H9 (cell line): ENCODE measurements around the gene SDK2. TPM values are rescaled to one million over a fixed set of nuclear protein-coding genes. Genes with fewer than 3 reads are reported as not detected.

Experiments
- DNase-seq: peaks from one replicate; pipeline ENCODE4 v3.0.0-alpha.2; 2017
- H2AFZ ChIP-seq: one replicate; pipeline ENCODE4 v1.6.1; 2013; ENCODE audit warnings: mild to moderate bottlenecking, low read length, control low read depth, moderate library complexity
- H2AK5ac ChIP-seq: 2 replicates; pipeline ENCODE4 v1.6.1; 2013; ENCODE audit warnings: low read length, control low read depth, mixed read lengths; ENCODE audit not compliant: insufficient read length
- H2BK120ac ChIP-seq: one replicate; pipeline ENCODE4 v1.6.1; 2013; ENCODE audit warnings: low read depth, mild to moderate bottlenecking, low read length, control low read depth, inconsistent platforms; ENCODE audit not compliant: poor library complexity, severe bottlenecking
- H2BK12ac ChIP-seq: 2 replicates; pipeline ENCODE4 v1.6.1; 2013; ENCODE audit warnings: low read length, control low read depth, mixed read lengths, low read depth; ENCODE audit not compliant: insufficient read length
- H2BK15ac ChIP-seq: 2 replicates; pipeline ENCODE4 v1.6.1; 2013; ENCODE audit warnings: low read depth, low read length, control low read depth
- H2BK20ac ChIP-seq: one replicate; pipeline ENCODE4 v1.6.1; 2013; ENCODE audit warnings: low read depth, mild to moderate bottlenecking, low read length, control low read depth, inconsistent platforms; ENCODE audit not compliant: poor library complexity, severe bottlenecking
- H2BK5ac ChIP-seq: 2 replicates; pipeline ENCODE4 v1.6.1; 2013; ENCODE audit warnings: low read length, control low read depth, mixed read lengths; ENCODE audit not compliant: insufficient read length
- H3K14ac ChIP-seq: 2 replicates; pipeline ENCODE4 v1.6.1; 2013; ENCODE audit warnings: low read length, control low read depth; ENCODE audit not compliant: insufficient read depth
- H3K18ac ChIP-seq: 2 replicates; pipeline ENCODE4 v1.6.1; 2013; ENCODE audit warnings: low read depth, mild to moderate bottlenecking, mixed read lengths, low read length, control low read depth; ENCODE audit not compliant: insufficient read length
- H3K23ac ChIP-seq: 2 replicates; pipeline ENCODE4 v1.6.1; 2013; ENCODE audit warnings: low read length, control low read depth, mixed read lengths, low read depth; ENCODE audit not compliant: insufficient read length
- H3K23me2 ChIP-seq: 2 replicates; pipeline ENCODE4 v1.6.1; 2013; ENCODE audit warnings: low read depth, mild to moderate bottlenecking, mixed read lengths, low read length, control low read depth; ENCODE audit not compliant: insufficient read length, poor library complexity, severe bottlenecking
- H3K27ac ChIP-seq: 2 replicates; pipeline ENCODE4 v1.5.1; 2013; ENCODE audit warnings: low read length, control low read depth, mixed read lengths, low read depth; ENCODE audit not compliant: insufficient read length
- H3K27me3 ChIP-seq: 2 replicates; pipeline ENCODE4 v1.6.1; 2013; ENCODE audit warnings: low read length, control low read depth, inconsistent platforms; ENCODE audit not compliant: insufficient read depth
- H3K4ac ChIP-seq: 2 replicates; pipeline ENCODE4 v1.6.1; 2013; ENCODE audit warnings: low read depth, mild to moderate bottlenecking, control low read depth, inconsistent platforms, low read length, moderate library complexity
- H3K4me1 ChIP-seq: 2 replicates; pipeline ENCODE4 v1.6.1; 2013; ENCODE audit warnings: low read length, control low read depth, inconsistent platforms; ENCODE audit not compliant: insufficient read depth
- H3K4me2 ChIP-seq: 2 replicates; pipeline ENCODE4 v1.6.1; 2013; ENCODE audit warnings: low read length, control low read depth, mixed read lengths; ENCODE audit not compliant: insufficient read length, insufficient read depth
- H3K56ac ChIP-seq: 2 replicates; pipeline ENCODE4 v1.6.1; 2013; ENCODE audit warnings: low read depth, mild to moderate bottlenecking, mixed read lengths, low read length, control low read depth; ENCODE audit not compliant: insufficient read length
- H3K79me1 ChIP-seq: 2 replicates; pipeline ENCODE4 v1.6.1; 2013; ENCODE audit warnings: low read depth, mild to moderate bottlenecking, moderate library complexity, low read length, control low read depth, inconsistent platforms; ENCODE audit not compliant: insufficient read depth, poor library complexity, severe bottlenecking
- H3K79me2 ChIP-seq: 2 replicates; pipeline ENCODE4 v1.6.1; 2013; ENCODE audit warnings: low read length, control low read depth, inconsistent platforms; ENCODE audit not compliant: insufficient read depth
- H3K9ac ChIP-seq: 2 replicates; pipeline ENCODE4 v1.6.1; 2013; ENCODE audit warnings: low read length, control low read depth, mixed read lengths; ENCODE audit not compliant: insufficient read length; ENCODE audit errors: extremely low read depth
- H3K9me3 ChIP-seq: one replicate; pipeline ENCODE4 v1.6.1; 2013; ENCODE audit warnings: low read depth, low read length, inconsistent platforms; ENCODE audit not compliant: control insufficient read depth
- H3T11ph ChIP-seq: one replicate; pipeline ENCODE4 v1.6.1; 2013; ENCODE audit warnings: mild to moderate bottlenecking, low read length, control low read depth, inconsistent platforms
- H4K20me1 ChIP-seq: one replicate; pipeline ENCODE4 v1.6.1; 2013; ENCODE audit not compliant: control insufficient read depth, insufficient read length, insufficient read depth
- H4K5ac ChIP-seq: 2 replicates; pipeline ENCODE4 v1.6.1; 2013; ENCODE audit warnings: low read depth, mild to moderate bottlenecking, mixed read lengths, low read length, control low read depth; ENCODE audit not compliant: insufficient read length
- H4K8ac ChIP-seq: replicated peaks from 2 replicates; pipeline ENCODE4 v1.6.1; 2013; ENCODE audit warnings: low read length, control low read depth, mixed read lengths, low read depth; ENCODE audit not compliant: insufficient read length
- H4K91ac ChIP-seq: 2 replicates; pipeline ENCODE4 v1.6.1; 2013; ENCODE audit warnings: low read depth, mild to moderate bottlenecking, moderate library complexity, mixed read lengths, low read length, control low read depth; ENCODE audit not compliant: insufficient read length
- H3K27ac Mint-ChIP-seq, 3 experiments: 2 replicates in 2 of 3; 3 replicates in 1 of 3; pipeline ENCODE4 v1.8.0; 2020 to 2021; ENCODE audit warnings: mixed read lengths in 3 of 3, mild to moderate bottlenecking in 1 of 3, moderate library complexity in 1 of 3
- H3K27me3 Mint-ChIP-seq: 2 replicates; pipeline ENCODE4 v1.8.0; 2021; ENCODE audit warnings: low read depth, mild to moderate bottlenecking, moderate library complexity, mixed read lengths
- H3K36me3 Mint-ChIP-seq, 3 experiments: 2 replicates in 2 of 3; 3 replicates in 1 of 3; pipeline ENCODE4 v1.8.0; 2020 to 2021; ENCODE audit warnings: low read depth in 3 of 3, mixed read lengths in 3 of 3; ENCODE audit not compliant: insufficient read depth in 1 of 3
- H3K4me1 Mint-ChIP-seq, 2 experiments: 2 replicates each; pipeline ENCODE4 v1.8.0; 2020; ENCODE audit warnings: mixed read lengths in 2 of 2
- H3K4me3 Mint-ChIP-seq, 2 experiments: 2 replicates in 1 of 2; 3 replicates in 1 of 2; pipeline ENCODE4 v1.8.0; 2020 to 2021; ENCODE audit warnings: mild to moderate bottlenecking in 2 of 2, mixed read lengths in 2 of 2, moderate library complexity in 1 of 2
- H3K9me3 Mint-ChIP-seq, 2 experiments: 2 replicates in 1 of 2; 3 replicates in 1 of 2; pipeline ENCODE4 v1.8.0; 2020; ENCODE audit warnings: mild to moderate bottlenecking in 2 of 2, mixed read lengths in 2 of 2, moderate library complexity in 1 of 2
- CTCF ChIP-seq: fragments of 200-600 bp; sonication (generic); conservative IDR thresholded peaks from 3 replicates; pipeline ENCODE4 v1.8.0; 2021; ENCODE audit warnings: antibody characterized with exemption, mild to moderate bottlenecking
- WGBS: extraction: QIAGEN DNeasy Blood & Tissue Kit; methylation state at CpG from one replicate; pipeline ENCODE4 v1.1.7; 2013; ENCODE audit warnings: missing lambda C conversion rate, low lambda C conversion rate, mixed read lengths; ENCODE audit not compliant: insufficient read length; ENCODE audit errors: extremely low coverage; 5-methylcytosine and 5-hydroxymethylcytosine counted together
- total RNA-seq: library from RNA; stranded (reverse); gene quantifications from 2 replicates; pipeline ENCODE4 v1.2.1, GENCODE V29; 2021

The SDK2 gene
- total RNA-seq, 1 experiment from 2014 or later, result 9.1 TPM

DNA sequence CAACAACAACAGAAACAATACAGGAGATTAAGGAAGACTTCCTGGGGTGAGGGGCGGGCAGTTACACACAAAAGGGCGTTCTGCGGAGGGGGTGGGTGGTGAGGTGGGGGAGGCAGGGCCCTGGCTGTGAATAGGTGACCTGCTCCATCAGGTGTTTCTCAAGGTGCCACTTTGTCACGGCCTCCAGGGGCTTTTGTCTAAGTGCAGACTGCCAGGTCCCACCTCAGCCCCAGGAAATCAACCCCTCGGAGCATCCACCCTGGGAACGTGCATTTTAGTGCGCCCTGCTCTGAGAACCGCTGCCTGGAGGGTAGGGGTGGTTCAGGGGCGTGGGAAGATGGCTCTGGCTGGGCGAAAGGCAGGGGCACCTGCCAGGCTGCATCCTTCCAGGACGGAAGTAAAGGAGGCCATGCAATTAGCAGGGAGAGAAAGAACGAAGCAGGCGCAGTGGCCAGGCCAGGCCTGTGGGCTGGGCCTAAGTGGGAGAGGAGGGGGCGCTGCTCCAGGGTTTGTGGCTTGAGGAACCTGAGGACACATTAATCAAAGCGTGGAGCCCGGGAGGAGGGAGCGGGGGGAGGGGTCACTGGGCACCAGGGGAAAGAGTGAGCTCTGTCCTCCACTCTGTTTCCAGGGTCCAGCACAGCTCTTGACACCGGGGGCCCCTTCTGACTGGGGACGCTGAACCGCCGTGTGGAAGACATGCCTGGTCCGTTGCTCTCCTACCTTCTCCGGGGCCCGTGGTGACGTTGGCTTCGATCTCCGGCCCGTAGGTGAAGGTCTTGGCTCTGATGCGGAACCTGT lies 283.1 kb downstream of the SDK2 start:
- H2BK12ac ChIP-seq, result no peak overlapping the region
- H3K23ac ChIP-seq, result no peak overlapping the region
- no peak overlapping the region for H2AK5ac ChIP-seq
- H2BK5ac ChIP-seq, result no peak overlapping the region
- H3K79me1 ChIP-seq, result no peaks in the 10 kb centered on the region
- H4K91ac ChIP-seq, result no peak overlapping the region
- WGBS, result no CpG with 5 or more reads among the region's 29 CpGs
- no peak overlapping the region for H3K27ac ChIP-seq
- TF ChIP-seq CTCF, result 0 out of 3 replicates have a peak, but pooled peaks have one; percentile 11
- no peaks in the 10 kb centered on the region for H3K9me3 ChIP-seq
- H4K8ac ChIP-seq, result no peak overlapping the region
- Mint-ChIP-seq H3K4me1 (peaks cover 64 to 75% of the 10 kb centered on the region in 2 experiments), H3K4me3 (peak overlapping the region; percentile 42 to 56; a peak in 4 of 5 replicates), H3K36me3 (peaks cover 0 to 9% (median 0%) of the 10 kb centered on the region in 3 experiments; a peak in 2 of 7 replicates), H3K9me3 (no peaks in the 10 kb centered on the region), H3K27me3 (peaks cover 3% of the 10 kb centered on the region), H3K27ac (peak overlapping the region; percentile 95 to 97 (median 96))
- H3K18ac ChIP-seq, result peak overlapping the region; percentile 74
- H3K23me2 ChIP-seq, result peaks cover 6% of the 10 kb centered on the region
- H3K4me1 ChIP-seq, result peaks cover 10% of the 10 kb centered on the region; the same call in 1 of the 2 replicates
- no peak overlapping the region for H3K9ac ChIP-seq
- H2BK20ac ChIP-seq, result no peak overlapping the region
- no peak overlapping the region for H2BK120ac ChIP-seq
- H3K4me2 ChIP-seq, result peak overlapping the region; percentile 28
- H4K20me1 ChIP-seq, result no peaks in the 10 kb centered on the region
- H3K56ac ChIP-seq, result no peak overlapping the region
- no peaks in the 10 kb centered on the region for H3K79me2 ChIP-seq
- H4K5ac ChIP-seq, result no peak overlapping the region
- DNase-seq, result peak; percentile 86
- H2AFZ ChIP-seq, result no peak overlapping the region
- no peak overlapping the region for H3T11ph ChIP-seq
- no peaks in the 10 kb centered on the region for H3K27me3 ChIP-seq
- H3K14ac ChIP-seq, result peak overlapping the region; percentile 64; the same call in 1 of the 2 replicates
- H2BK15ac ChIP-seq, result 0 out of 2 replicates have a peak overlapping the region, but pooled peaks have one; percentile 44
- no peak overlapping the region for H3K4ac ChIP-seq
